D721Med (cell line): ENCODE measurements around the gene WWC2.

Source experiments
- DNase-seq: peaks from one replicate; pipeline ENCODE4 v3.0.0; 2011; ENCODE audit warnings: low spot score; ENCODE audit not compliant: insufficient read length
- FAIRE-seq: peaks from 2 replicates; lab custom pipeline; 2011; peaks lifted over from hg19 to GRCh38; lab: Jason Lieb, UNC
- CTCF ChIP-seq: IDR thresholded peaks from 2 replicates; pipeline ENCODE4 v1.5.1; 2012; ENCODE audit warnings: mild to moderate bottlenecking, control low read depth; ENCODE audit not compliant: insufficient read depth; ENCODE audit errors: missing control alignments

Gene WWC2

GRCh38 chr4:183094393-183095198 is 4.5 kb upstream of the WWC2 start:
- no peak for TF ChIP-seq CTCF
- FAIRE-seq (no peak), DNase-seq (no peak)

GRCh38 chr4:183095199-183095512 is 3.9 kb upstream of the WWC2 start:
- DNase-seq, result no peak
- no peak for FAIRE-seq
- no peak for TF ChIP-seq CTCF

GRCh38 chr4:183096276-183096965 is 2.6 kb upstream of the WWC2 start:
- no peak for TF ChIP-seq CTCF
- FAIRE-seq, result no peak
- no peak for DNase-seq

GRCh38 chr4:183097231-183098018 is 1.6 kb upstream of the WWC2 start:
- no peak for FAIRE-seq
- TF ChIP-seq CTCF, result no peak
- no peak for DNase-seq

GRCh38 chr4:183098019-183098722 is 886 bp upstream of the WWC2 start:
- FAIRE-seq (no peak), DNase-seq (no peak)
- no peak for TF ChIP-seq CTCF

- FAIRE-seq (no peak), DNase-seq (no peak)
- no peak for TF ChIP-seq CTCF
Observed at GRCh38 chr4:183099537-183100297, 660 bp downstream of the WWC2 start.
